HTERT RPE-1 (cell line): ENCODE measurements around the gene PRKAG1.

Experiments used
- in situ Hi-C: fragments of 300-500 bp; cut with MboI; formaldehyde crosslinking; loops from 4 replicates; pipeline ENCODE4 v1.14.3; 2020; ENCODE audit warnings: low sequenced_read_pairs

Gene PRKAG1

GRCh38 chr12:48969833-48970701 is 48.5 kb downstream of the PRKAG1 start:
- in situ Hi-C loops = no loop called here

GRCh38 chr12:48969160-48969771 is 49.3 kb downstream of the PRKAG1 start:
- in situ Hi-C loops = no loop called here

- in situ Hi-C loops = no loop called here
Observed at GRCh38 chr12:48968467-48968866, 50.1 kb downstream of the PRKAG1 start.

- in situ Hi-C loops = no loop called here
Observed at GRCh38 chr12:48967991-48968390, 50.6 kb downstream of the PRKAG1 start.

GRCh38 chr12:48966177-48966895 is 52.2 kb downstream of the PRKAG1 start:
- in situ Hi-C loops = no loop called here

GRCh38 chr12:48965298-48965838 is 53.2 kb downstream of the PRKAG1 start:
- in situ Hi-C loops = no loop called here

- in situ Hi-C loops = no loop called here
Observed at GRCh38 chr12:48961801-48962200, 56.8 kb downstream of the PRKAG1 start.

GRCh38 chr12:48961331-48961730 is 57.2 kb downstream of the PRKAG1 start:
- in situ Hi-C loops = no loop called here

GRCh38 chr12:48960834-48961233 is 57.7 kb downstream of the PRKAG1 start:
- in situ Hi-C loops = no loop called here

GRCh38 chr12:48958049-48958388 is 60.6 kb downstream of the PRKAG1 start:
- in situ Hi-C loops = no loop called here

GRCh38 chr12:48957141-48958048 is 61.2 kb downstream of the PRKAG1 start, which contains the start of gene ARF3:
Gene ARF3 (minus strand): TSS chr12:48957487. CDS start chr12:48941095, 16,392 bp downstream.
- in situ Hi-C loops = no loop called here

GRCh38 chr12:48956279-48957140 is 62.1 kb downstream of the PRKAG1 start:
- in situ Hi-C loops = no loop called here

GRCh38 chr12:48954841-48955501 is 63.6 kb downstream of the PRKAG1 start:
- in situ Hi-C loops = no loop called here

GRCh38 chr12:48954061-48954460 is 64.5 kb downstream of the PRKAG1 start:
- in situ Hi-C loops = no loop called here

- in situ Hi-C loops = no loop called here
Observed at GRCh38 chr12:48952691-48953090, 65.9 kb downstream of the PRKAG1 start.
